G401 (cell line): ENCODE data around the gene PIAS1. TPM values are rescaled to one million over a fixed set of nuclear protein-coding genes. Genes with fewer than 3 reads are reported as not detected.
A peak's percentile ranks its signal among the peaks of the same experiment; 100 is the strongest.
"Not testable (repeated sequence)": the region's sequence is repeated elsewhere in the genome, so short reads cannot be mapped to it uniquely, and the experiment has no call there.

Experiments
- DNase-seq: peaks from one replicate; pipeline ENCODE4 v3.0.0-alpha.2; 2015; ENCODE audit warnings: low spot score
- in situ Hi-C: cut with HindIII; loops from 2 replicates; pipeline ENCODE4 v1.10.0; 2016; ENCODE audit warnings: low sequenced_read_pairs, mixed read lengths
- total RNA-seq: library from RNA; depleted of rRNA; stranded (reverse); fragments of >200 nt; shearing (Covaris generic); gene quantifications from 2 replicates; pipeline ENCODE4 v1.2.3, GENCODE V29; 2014

PIAS1 gene
- total RNA-seq, 1 experiment from 2014 or later, result 44.8 TPM

GRCh38 chr15:68154923-68155559 is 100.9 kb downstream of the PIAS1 start:
- in situ Hi-C loops, result no loop called here
- DNase-seq, result peak; percentile 79

DNA sequence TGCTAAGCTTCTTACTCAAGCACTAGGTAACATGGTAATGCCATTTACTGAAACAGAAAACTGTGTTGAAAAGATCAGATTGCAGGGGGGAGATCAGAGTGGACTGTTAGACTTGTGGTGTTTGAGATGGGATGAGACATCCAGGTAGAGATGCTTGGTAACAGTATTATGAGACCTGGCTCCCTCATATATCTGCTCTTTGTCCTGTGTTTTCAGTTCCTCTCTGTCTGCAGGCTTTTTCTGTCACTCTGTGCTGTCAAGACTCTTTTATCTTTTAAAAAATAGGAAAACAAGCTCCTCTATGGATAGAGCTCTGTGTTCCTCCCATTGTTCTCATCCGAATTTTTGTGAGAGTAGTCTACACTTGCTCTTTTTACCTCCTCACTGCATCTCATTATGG is 103.0 kb downstream of the PIAS1 start:
- DNase-seq, result no peak
- in situ Hi-C loops, result no loop called here

DNA sequence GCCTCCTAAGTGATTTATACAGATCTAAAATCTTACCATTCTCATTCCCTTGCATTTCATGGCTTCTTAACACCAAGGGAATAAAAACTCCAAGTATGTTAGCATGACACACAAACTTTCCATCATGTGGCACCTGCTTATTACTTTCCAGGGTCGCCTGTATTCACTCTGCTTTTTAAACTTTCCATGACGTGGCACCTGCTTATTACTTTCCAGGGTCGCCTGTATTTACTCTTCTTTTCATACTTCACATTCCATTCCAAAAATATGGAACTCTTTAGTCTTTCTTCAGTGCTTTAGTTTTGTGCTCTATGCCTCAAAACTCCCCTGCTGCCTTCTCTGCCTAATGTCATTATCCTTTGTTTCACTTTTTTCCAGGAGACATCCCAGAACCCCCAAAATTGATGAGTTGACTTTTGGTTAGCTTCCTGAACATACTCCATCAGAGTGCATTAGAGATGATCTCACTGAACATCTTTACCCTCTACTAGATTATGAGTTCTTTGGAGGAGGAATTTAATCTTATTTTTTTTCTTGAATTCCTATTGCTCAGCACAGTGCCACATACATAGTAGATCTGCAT is 104.0 kb downstream of the PIAS1 start:
- in situ Hi-C loops, result no loop called here
- DNase-seq, result no peak

GRCh38 chr15:68163191-68163590 is 109.1 kb downstream of the PIAS1 start:
- no peak for DNase-seq
- in situ Hi-C loops, result no loop called here

DNA sequence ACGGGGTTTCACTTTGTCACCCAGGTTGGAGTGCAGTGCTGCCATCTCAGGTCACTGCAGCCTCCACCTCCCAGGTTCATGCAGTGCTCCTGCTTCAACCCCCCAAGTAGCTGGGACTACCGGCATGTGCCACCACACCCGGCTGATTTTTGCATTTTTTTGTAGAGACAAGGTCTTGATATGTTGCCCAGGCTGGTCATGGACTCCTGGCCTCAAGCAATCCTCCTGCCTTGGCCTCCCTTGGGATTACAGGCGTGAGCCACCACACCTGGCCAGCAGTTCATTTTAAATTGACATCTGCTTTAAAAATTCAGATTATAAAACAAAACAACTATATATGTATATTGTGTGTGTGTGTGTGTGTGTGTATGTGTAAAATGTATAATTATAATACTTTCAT is 112.7 kb downstream of the PIAS1 start:
- DNase-seq, result no peak
- in situ Hi-C loops, result no loop called here

- DNase-seq, in situ Hi-C loops: not testable (repeated sequence)
These were observed 117.9 kb downstream of the PIAS1 start for GRCh38 chr15:68172037-68172436.

- no peak for DNase-seq
- in situ Hi-C loops, result no loop called here
These were observed 119.0 kb downstream of the PIAS1 start for GRCh38 chr15:68173119-68173518.

DNA sequence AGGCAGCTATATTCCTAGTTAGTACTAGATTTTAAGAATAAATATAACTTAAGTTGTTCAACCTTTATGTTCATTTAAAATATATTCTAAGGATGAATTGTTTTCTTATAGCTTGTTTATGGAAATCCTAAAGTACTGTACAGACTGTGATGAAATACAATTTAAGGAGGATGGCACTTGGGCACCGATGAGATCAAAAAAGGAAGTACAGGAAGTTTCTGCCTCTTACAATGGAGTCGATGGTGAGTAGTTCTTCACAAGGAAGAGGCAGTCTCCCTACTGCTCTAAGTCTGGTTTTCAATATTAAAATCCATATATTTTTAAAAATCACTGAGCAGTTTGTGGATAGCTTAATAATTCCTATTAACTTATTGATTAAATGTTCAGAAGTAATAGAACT is 121.4 kb downstream of the PIAS1 start:
- in situ Hi-C loops, result no loop called here

DNA sequence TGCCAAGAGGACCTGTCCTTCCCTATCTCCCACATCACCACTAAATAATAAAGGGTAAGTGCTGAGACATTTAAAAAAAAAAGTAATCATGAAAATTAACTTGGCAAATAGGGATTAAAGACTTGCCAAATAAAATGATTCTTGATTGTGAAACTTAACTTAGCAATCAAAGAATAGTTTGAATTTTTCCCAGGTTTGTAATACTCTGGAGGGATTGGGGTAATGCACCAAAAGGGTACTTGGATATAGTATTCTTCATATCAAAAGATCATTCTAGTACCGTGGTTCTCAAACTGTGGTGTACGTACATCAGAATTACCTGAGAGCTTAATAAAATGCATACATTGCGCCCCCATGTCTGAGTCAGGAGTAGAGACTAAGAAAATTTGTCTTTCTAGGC is 122.5 kb downstream of the PIAS1 start:
- in situ Hi-C loops, result no loop called here
- no peak for DNase-seq

More for the DNA sequence above, 121.4 kb downstream of the PIAS1 start:
- no peak for DNase-seq

GRCh38 chr15:68177742-68178141 is 123.6 kb downstream of the PIAS1 start:
- DNase-seq, result no peak
- in situ Hi-C loops, result no loop called here

DNA sequence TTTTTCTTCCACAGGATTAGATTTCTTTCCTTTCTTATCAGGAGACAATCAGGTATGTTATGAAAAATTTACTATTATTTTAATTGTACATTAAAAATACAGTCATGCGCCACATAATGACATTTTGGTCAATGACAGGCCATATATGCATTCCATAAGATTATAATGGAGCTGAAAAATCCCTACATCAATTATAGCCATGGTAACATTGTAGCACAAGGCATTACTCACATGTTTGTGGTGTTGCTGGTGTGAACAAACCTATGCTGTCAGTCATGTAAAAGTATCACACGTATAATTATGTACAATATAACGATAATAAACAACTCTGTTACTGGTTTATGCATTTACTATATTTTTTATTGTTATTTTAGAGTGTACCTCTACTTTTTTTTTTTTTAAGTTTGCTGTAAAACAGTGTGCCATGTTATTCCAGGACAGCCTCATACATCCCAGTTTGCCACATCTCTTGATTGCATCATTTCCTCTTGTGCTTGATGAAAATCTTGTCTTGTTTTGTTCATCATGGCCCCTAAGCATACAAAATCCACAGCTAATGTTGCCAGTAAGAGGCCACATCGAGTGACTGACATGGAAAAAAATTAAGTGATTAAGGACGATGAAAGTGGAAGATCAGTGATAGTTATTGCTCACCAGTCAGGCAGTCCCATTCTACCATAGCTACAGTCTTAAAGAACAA is 129.7 kb downstream of the PIAS1 start:
- DNase-seq, result no peak
- in situ Hi-C loops, result no loop called here

DNA sequence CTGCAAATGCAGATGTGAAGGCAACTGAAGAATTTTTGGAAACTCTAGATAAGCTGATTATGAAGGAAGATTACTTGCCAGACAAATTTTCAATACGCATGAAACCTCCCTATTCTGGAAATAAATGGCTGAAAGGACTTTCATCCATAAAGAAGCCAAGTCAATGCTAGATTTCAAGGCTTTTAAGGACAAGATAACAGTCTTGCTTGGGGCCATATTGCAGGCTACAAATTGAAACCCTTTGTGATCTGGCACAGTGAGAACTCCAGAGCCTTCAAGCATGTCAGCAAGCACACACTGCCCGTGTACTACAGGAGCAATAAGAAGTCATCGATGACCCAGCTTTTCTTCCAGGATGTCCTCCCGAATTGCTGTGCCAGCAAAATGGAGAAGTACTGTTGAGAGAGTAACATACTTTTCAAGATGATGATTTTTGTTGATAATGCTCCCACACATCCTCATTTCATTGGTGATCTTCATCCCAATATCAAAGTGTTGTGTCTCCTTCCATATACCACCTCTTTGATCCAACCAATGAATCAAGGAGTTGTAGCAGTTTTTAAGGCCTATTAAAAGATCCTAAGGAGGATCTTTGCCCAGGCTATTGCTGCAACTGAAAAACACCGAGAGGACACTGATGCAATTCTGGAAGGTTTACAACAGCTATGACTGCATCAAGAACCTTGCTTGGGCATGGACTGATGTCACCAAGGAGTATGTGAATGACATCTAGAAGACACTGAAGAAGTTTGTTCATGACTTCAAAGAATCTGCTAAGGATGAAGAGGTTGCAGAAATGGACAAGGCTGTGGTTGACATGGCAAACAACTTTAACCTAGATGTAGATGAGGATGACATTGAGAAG is 130.7 kb downstream of the PIAS1 start:
- in situ Hi-C loops, result no loop called here
- DNase-seq, result no peak

- in situ Hi-C loops, result no loop called here
- peak; percentile 65 for DNase-seq
These were observed 132.7 kb downstream of the PIAS1 start for GRCh38 chr15:68186671-68187397.

DNA sequence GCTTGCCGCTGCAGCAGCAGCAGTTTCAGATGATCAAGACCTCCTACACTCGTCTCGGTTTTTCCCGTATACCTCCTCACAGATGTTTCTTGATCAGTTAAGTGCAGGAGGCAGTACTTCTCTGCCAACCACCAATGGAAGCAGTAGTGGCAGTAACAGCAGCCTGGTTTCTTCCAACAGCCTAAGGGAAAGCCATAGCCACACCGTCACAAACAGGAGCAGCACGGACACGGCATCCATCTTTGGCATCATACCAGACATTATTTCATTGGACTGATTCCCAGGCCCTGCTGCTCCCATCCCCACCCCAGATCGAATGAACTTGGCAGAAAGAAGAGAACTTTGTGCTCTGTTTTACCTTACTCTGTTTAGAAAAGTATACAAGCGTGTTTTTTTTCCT is 133.4 kb downstream of the PIAS1 start:
- peak; percentile 92 for DNase-seq
- in situ Hi-C loops, result no loop called here

DNA sequence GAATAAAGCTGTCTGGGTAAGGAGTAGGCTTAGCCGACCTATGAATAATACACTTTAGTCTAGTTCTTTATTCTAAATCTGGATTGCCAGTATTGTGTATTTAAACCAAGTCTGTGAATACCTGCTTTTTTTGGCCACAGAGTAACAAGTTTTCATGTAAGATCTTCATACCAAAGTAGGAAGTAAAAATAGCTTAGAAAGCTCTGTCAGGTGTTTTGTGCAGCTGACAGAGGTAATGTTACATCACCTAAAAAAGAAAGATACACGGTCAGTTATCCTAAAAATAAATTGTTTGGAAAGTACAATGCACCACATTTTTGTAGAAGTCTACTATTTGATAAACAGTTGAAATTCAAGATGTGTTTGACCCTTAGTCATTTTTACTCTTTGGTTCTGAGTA is 134.5 kb downstream of the PIAS1 start:
- no peak for DNase-seq
- in situ Hi-C loops, result no loop called here

- in situ Hi-C loops, result no loop called here
- no peak for DNase-seq
These were observed 135.9 kb downstream of the PIAS1 start for GRCh38 chr15:68190048-68190447.

DNA sequence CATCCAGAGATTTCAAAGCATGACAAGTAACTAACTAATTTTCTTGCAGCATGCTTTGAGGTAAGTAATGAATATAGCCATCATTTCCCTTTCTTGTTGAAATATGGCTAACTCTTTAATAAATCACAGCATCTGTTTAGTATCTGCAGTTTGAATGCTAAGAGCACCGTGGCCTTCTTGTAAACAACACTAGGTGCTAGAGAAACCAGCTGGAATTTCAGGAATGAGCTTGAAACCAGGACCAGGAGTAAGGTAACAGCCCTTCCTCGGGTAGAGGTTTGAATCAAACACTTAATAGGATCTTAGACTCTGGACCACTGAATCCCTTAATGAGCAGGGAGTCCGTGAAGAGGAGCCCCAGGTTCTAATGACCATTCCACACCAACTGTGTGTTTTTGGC is 137.4 kb downstream of the PIAS1 start:
- no peak for DNase-seq
- in situ Hi-C loops, result no loop called here

- in situ Hi-C loops, result no loop called here
- no peak for DNase-seq
These were observed 138.0 kb downstream of the PIAS1 start for GRCh38 chr15:68192117-68192516.

DNA sequence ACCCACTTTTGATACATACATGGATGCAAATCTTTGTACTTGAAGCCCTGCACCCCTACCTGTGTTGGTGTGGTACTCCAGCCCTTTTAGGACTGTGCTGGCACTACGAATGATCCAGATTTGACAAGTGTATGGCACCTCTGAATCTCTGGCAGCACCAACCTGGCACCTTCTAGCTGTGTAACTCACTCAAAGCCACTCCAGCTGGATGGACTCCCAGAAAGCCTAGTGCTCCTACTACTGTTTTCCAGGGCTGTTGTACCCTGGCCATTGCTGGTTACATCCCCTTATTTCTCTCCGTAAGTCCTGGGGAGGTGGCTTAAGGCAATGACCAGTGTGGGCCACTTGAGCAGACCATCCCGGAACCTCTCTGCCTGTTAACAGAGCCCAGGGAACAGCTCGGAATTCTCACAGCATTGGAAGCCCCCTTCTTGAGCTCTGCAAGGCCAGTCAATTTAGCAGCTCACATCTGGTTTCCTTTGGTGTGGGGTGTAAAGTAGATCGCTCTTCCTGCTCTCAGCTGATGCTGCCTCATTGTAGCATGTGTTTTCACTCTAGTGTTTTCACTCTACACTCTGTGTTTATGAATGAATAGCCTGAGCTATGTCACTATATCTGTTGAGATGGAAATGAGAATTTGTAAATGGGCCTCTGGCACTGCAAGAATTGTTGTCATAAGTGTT is 138.8 kb downstream of the PIAS1 start:
- in situ Hi-C loops, result no loop called here
- peak; percentile 84 for DNase-seq
